G401.6 (cell line): Measurements from ENCODE around the gene AP1S2.
"Not testable (repeated sequence)": the region's sequence is repeated elsewhere in the genome, so short reads cannot be mapped to it uniquely, and the experiment has no call there.

Source experiments
- FAIRE-seq: peaks from 2 replicates; lab custom pipeline; 2012; peaks lifted over from hg19 to GRCh38; lab: Jason Lieb, UNC

AP1S2 gene

DNA sequence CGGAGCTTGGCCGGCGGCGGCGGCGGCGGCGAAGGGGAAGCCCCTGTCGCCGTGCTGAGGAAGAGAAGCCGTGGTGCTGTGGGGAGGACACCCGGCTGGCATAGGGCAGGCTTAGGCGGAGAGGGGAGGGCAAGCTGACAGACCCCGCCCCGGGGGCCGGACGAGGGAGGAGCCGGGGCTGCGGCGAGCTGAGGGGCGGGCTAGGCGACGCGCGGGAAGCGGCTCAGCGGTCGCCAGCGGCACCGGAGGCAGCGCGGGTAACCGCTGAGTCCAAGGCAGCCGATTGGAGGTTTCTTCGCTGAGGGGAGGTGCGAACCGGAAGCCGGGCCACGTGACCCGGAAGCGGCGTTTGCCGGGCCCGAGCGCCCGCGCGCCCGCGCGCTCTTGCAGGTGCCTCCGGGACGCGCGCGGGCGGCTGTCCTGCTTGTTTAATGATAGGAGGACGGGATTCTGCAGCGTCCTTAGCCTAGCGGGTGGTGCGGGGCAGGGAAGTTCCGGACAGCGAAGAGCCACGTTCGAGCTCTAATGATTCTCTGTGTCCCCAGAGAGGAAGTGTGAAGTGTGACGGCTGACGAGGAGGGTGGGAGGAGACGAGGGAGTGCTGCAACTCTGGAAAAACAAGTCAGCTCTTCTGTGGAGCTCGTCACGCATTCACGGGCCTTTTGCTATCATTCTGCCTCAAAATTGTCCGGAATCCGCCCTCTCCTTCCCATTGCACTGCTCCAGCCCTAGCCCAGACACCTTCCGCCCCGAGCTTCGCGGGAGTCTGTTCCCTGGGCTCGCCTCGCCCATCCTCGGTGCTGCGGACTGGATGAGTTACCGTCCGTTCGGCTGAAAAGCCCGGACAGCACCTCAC is at the start of gene AP1S2:
AP1S2 (minus strand) TSS at position 102 of the 856 bp plus-strand sequence. CDS start 2,289 bp downstream, outside the sequence.
- no peak for FAIRE-seq

- FAIRE-seq = no peak
These were observed 48.6 kb upstream of the AP1S2 start for GRCh38 chrX:15903186-15903681.

- no peak for FAIRE-seq
These were observed 40.7 kb upstream of the AP1S2 start for GRCh38 chrX:15895334-15895733.

DNA sequence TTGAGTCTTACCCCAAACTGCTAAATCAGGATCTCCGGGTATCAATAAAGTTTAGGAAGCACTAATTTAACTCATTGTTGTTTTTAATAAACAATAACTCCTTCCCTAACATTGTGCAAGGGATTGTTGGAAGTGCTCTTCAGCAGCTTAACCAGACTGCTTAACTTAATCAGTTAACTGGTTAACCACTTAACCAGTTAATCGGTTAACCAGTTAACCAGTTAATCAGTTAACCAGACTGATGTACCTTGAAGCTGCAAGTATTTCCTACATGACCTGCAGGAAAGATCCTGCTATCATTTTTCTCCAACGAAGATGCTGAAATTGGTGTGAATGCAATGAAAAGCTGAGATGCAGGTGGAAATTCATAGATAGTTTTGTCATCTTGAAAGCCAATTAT is 40.1 kb upstream of the AP1S2 start:
- FAIRE-seq = no peak

DNA sequence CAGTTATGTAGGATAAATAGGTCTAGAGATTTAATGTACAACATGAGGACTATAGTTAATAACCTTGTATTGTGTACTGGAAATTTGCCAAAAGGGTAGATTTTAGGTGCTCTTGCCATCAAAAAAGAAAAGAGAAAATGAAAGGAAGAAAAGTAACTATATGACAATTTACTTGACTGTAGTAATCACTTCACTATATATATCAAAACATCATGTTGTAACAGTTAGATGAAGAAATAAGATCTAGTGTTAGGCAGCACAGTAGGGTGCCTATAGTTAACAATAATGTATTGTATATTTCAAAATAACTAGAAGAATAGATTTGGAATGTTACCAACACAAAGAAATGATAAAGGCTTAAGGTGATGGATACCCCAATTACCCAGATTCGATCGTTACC is 35.9 kb upstream of the AP1S2 start:
- FAIRE-seq = no peak

DNA sequence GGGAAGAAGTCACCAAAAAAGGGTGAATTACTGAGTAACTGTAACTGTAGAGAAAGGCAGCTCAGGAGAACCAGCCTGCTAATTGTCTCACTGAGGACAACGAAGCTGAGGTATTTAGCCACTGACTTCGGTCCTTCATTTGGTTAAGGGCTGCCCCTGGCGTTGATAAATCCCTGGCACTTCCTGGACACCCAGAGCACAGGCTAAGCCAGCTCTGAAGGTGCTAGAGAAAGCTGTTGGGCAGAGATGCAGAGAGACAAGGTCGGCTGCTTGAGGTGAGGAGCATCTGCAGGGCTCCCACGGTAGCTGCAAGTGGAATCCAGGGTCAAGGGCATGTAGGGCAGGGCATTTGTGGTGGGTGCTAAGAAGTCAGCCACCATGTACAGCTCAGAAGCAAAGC is 33.4 kb upstream of the AP1S2 start:
- FAIRE-seq = no peak

- FAIRE-seq = no peak
These were observed 28.9 kb upstream of the AP1S2 start for GRCh38 chrX:15883540-15883863.

DNA sequence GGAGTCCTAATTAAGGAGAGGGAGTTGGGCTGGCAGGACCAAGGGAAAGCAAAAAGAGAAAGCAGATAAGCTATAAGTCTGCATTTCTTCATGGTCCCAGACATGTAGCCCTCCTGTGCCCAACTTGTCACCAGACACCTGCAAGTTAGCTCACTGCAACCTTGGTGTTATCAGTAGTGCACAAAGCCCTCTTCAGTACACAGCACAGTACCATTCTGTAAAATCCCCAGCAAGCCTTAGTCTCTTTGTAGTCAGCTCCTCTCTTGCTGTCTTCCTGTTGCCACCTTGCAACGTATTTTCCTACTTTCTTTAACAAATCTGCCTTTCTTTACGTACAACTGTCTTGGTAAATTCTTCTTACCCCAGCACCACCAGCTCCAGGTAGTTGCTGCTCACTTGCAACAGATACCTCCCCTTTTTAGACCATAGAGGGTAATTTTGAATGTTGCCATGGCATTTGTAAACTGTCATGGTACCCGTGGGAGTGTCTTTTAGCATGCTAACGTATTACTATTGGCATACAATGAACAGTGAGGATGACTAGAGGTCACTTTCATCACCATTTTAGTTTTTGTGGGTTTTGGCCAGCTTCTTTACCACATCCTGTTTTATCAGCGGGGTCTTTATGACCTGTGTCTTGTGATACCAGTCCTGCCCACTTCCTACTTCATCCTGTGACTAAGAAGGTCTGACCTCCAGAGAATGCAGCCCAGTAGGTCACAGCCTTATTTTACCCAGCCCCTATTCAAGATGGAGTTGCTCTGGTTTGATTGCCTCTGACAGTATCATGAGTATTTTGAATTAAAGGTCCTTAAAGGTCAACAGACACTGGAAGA is 28.3 kb upstream of the AP1S2 start:
- FAIRE-seq = no peak

DNA sequence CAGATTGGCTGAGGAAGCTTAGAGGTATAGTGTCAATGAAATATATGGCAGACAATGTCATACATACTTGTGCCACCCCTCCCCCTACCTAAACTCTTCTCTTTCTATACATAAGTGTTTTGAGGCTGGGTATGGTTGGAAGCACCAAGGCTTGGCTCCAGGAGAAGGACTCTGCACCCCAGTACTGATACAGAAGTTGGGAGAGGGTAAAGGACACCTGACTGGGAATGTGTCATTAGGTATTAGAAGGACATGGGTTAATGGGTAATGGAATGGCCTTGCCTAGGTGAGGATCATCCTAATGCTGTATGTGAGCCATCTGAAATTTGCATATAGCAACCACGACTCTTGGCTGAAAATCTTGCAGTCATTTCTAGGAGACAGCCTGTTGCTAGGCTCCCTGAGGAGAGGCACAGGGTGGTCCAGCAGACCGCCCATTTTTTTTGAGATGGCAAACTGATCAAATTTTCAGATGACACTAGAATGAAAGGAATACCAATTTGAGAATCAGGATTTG is 26.8 kb upstream of the AP1S2 start:
- FAIRE-seq = no peak

- FAIRE-seq = not testable (repeated sequence)
These were observed 23.3 kb upstream of the AP1S2 start for GRCh38 chrX:15877914-15878313.

DNA sequence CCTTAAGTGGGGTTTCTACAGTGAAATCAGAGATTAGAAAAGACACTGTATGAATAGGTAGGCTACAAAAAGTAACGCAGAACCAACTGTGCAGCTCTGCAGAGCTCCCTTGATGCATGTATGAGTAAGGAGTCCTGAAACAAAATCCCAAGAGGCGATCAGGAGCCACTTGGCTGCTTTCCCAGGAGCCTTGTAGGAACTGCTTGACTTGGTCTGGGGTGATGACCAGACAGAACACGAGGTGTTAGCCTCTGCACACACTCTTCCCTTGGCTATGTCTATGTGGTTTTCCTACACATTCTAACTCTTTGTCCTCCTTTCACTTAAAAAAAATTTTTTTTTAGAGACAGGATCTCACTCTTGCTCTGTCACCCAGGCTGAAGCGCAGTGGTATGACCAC is 22.8 kb upstream of the AP1S2 start:
- no peak for FAIRE-seq

- no peak for FAIRE-seq
These were observed 20.1 kb upstream of the AP1S2 start for GRCh38 chrX:15874672-15875071.

- no peak for FAIRE-seq
These were observed 19.0 kb upstream of the AP1S2 start for GRCh38 chrX:15873566-15873965.

GRCh38 chrX:15870310-15870709 is 15.7 kb upstream of the AP1S2 start:
- FAIRE-seq = no peak

DNA sequence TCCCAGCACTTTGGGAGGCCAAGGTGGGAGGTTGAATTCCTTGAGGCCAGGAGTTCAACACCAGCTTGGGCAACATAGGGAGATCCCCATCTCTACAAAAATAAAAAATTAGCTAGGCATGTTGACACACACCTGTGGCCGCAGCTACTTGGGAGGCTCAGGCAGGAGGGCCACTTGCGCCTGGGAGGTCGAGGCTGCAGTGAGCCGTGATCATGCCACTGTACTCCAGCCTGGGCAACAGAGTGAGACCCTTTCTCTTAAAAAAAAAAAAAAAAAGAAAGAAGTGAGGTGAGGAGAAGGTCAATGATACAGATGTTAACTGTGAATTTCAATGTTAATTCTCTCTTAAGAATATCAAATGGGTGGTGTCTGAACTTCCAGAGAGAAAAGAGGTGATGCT is 15.1 kb upstream of the AP1S2 start:
- FAIRE-seq = no peak

DNA sequence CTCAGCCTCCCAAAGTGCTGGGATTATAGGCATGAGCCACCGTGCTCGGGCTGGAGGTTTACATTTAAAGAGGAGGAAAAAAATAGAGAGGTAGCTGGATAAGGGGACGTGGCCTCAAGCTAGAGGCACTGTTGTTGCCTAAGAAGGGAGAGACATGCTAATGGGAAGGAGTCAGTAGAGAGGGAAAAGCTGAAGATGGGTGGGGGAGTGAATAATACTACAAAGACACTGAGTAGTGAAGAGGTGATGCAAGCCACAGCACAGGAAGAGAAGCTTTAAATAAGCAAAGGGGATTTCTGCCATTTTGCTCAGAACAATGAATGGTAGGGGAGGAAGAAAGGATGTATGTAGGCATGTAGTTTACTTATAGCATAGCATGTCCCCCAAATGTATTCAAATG is 11.5 kb upstream of the AP1S2 start:
- FAIRE-seq = no peak

DNA sequence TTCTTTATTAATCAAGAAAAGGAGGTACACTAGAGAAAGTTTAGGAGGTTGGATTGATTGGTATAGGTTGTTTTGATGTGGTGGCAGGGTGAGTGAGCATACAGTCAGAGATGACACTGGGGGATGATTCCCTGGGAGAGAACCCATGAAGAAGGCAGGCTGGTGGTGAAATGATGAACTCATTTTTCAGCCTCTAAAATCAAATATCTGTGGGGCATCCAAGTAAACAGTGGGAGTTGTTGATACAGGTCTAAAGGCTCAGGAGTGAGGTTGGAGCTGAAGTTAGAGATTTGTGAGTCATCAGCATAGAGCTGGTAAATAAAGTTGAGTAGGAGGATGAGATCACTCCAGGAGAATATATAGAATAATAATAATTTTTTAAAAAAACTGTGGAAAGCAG is 10.0 kb upstream of the AP1S2 start:
- FAIRE-seq = no peak

GRCh38 chrX:15864023-15864422 is 9.4 kb upstream of the AP1S2 start:
- FAIRE-seq = no peak

DNA sequence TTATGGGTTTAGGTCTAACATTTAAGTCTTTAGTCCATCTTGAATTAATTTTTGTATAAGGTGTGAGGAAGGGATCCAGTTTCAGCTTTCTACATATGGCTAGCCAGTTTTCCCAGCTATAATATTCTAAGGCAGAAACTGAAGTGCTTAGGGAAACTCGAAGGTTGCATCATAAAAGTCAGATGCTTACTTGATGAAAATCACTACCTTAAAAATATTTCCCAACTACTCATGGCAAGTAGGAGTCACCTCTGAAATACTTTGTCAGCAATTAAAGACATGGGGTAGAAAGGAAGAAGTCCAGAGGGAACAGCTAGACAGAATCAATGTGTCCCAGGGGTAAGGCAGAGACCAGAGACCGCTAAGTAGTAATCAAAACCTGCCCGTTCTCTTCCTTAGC is 6.3 kb upstream of the AP1S2 start:
- no peak for FAIRE-seq

DNA sequence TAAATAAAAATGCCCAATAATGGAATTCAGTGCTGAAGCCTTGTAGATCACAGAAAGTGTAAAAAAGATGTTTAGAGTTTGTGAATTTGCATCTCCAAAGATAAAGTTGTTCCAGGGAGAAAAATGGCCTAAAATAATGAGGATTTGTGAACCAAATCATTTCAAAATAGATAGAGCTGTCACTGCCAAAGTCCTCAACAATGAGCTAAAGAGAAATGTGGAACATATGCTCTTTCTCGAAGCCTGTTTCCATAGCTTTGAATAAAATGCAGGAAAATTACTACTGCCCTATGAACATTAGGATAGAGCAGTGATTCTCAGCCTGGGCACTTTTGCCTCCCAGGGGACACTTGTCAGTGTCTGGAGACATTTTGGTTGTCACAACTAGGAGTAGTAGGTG is 3.4 kb upstream of the AP1S2 start:
- FAIRE-seq = no peak

DNA sequence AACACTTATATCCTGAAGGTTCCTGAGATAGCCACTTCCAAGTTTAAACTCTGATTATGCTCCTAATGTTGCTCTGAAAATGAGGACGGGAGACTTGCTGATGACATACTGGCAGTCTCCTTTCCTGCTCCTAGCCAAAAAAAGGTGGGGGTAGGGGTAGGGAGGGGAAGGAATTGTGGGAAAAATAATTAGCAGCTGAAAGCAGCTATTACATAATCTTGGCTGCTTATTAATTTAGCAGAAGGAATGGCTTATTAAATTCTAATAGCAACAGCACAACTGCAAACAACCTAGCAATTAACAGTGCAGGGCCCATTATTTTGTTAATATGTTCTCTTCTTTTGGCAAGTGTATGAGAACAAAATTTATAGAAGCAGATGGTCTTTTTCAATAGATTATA is 2.0 kb upstream of the AP1S2 start:
- FAIRE-seq = no peak

DNA sequence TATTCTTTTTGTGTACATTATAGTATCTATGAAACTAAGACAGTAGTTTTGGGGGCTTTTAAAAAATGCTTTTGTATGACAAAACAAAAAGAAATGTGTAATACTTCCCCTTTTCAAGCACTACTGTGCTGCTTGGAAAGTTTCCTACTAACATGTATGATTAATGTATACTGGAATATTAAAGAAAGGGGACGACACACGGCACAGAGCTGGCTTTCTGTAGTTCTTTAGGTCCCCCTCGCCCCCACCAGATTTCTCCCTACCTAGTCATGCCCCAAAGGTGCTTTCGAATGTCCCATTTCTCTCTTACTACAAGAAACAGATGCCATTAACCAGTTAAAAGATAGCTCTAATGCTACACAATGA is 1.6 kb upstream of the AP1S2 start:
- FAIRE-seq = no peak

DNA sequence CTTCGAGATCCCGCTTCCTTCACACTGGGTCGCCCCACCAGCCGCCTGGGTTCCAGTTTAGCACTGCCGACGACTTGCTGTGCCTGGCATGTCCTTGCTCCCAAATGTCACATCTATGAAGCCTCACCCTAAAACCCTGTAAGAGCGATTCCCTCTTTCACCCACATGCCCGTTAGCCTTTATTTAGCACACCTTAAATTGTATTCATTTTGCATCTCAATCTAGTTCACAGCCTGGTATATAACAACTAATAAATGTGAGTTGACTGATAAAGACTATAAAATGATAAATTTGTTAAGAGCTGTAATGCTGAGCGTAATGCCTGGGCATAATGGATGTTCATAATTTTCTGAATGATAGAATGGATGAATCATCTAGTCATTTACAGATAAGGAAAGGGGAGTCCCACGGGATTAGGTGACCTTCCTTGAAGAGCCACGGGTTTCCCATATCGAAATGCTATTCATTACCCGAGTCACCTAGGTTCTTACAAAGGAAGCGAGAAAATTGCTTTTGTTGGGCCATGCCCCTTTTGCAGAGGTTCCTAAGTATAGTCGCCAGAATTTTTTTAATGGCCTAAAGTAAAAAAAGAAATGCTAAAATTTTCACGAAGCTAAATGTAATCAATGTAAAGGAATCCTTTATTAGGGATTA is 1.1 kb upstream of the AP1S2 start:
- no peak for FAIRE-seq
